Astrocyte of the cerebellum (primary cell): ENCODE results near the gene YAF2.
A peak's percentile ranks its signal among the peaks of the same experiment; 100 is the strongest.

Experiments
- DNase-seq: peaks from one replicate; pipeline ENCODE4 v3.0.0-alpha.2; 2011; ENCODE audit warnings: low read depth
- H3K4me3 ChIP-seq: 2 replicates; pipeline ENCODE4 v1.5.1; 2011; ENCODE audit warnings: mild to moderate bottlenecking, low read depth, low read length, moderate library complexity
- in situ Hi-C: cut with HindIII; loops from 2 replicates; pipeline ENCODE4 v1.10.0; 2017; ENCODE audit warnings: low sequenced_read_pairs
- TF ChIP-seq, protein P1 (sequence below): IDR thresholded peaks from 2 replicates; pipeline ENCODE4 v1.5.1; 2012; ENCODE audit warnings: low read length, low read depth, moderate library complexity, mild to moderate bottlenecking; ENCODE audit errors: missing control alignments

YAF2 gene

GRCh38 chr12:42145197-42145549, 92.9 kb downstream of the YAF2 start:
- H3K4me3 ChIP-seq: peak overlapping the region; percentile 64
- DNase-seq: no peak
- TF ChIP-seq, protein P1, sequence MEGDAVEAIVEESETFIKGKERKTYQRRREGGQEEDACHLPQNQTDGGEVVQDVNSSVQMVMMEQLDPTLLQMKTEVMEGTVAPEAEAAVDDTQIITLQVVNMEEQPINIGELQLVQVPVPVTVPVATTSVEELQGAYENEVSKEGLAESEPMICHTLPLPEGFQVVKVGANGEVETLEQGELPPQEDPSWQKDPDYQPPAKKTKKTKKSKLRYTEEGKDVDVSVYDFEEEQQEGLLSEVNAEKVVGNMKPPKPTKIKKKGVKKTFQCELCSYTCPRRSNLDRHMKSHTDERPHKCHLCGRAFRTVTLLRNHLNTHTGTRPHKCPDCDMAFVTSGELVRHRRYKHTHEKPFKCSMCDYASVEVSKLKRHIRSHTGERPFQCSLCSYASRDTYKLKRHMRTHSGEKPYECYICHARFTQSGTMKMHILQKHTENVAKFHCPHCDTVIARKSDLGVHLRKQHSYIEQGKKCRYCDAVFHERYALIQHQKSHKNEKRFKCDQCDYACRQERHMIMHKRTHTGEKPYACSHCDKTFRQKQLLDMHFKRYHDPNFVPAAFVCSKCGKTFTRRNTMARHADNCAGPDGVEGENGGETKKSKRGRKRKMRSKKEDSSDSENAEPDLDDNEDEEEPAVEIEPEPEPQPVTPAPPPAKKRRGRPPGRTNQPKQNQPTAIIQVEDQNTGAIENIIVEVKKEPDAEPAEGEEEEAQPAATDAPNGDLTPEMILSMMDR: no peak
- in situ Hi-C loops: loop anchor here (25.0 kb wide), 1 partner anchor 1142 kb away; no protein-coding TSS in a partner anchor

GRCh38 chr12:42144408-42145196, 93.4 kb downstream of the YAF2 start, which contains the start of gene GXYLT1:
GXYLT1 (minus strand) TSS chr12:42144874; CDS start chr12:42144646, 228 bp downstream.
- DNase-seq: peak; percentile 70
- TF ChIP-seq, protein P1: no peak
- peak within 1 kb of the TSS; percentile 64 for H3K4me3 ChIP-seq
- in situ Hi-C loops: loop anchor here (25.0 kb wide), 1 partner anchor 1143 kb away; no protein-coding TSS in a partner anchor

DNA sequence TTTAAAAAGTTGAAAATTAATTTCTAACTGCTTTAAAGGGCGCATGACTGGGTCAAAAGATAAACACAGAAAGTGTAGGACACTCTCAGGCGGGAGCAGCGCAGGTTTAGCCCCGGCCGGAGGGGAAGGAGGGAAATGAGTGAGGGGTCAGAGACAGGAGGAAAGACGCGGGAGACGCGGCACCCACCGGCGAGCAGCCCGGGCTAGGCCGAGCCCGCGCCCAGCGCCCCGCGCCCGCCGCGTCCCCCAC, 94.0 kb downstream of the YAF2 start:
- TF ChIP-seq, protein P1: no peak
- no peak for DNase-seq
- H3K4me3 ChIP-seq: peak overlapping the region; percentile 64
- in situ Hi-C loops: loop anchor here (25.0 kb wide), 1 partner anchor 1143 kb away; no protein-coding TSS in a partner anchor

DNA sequence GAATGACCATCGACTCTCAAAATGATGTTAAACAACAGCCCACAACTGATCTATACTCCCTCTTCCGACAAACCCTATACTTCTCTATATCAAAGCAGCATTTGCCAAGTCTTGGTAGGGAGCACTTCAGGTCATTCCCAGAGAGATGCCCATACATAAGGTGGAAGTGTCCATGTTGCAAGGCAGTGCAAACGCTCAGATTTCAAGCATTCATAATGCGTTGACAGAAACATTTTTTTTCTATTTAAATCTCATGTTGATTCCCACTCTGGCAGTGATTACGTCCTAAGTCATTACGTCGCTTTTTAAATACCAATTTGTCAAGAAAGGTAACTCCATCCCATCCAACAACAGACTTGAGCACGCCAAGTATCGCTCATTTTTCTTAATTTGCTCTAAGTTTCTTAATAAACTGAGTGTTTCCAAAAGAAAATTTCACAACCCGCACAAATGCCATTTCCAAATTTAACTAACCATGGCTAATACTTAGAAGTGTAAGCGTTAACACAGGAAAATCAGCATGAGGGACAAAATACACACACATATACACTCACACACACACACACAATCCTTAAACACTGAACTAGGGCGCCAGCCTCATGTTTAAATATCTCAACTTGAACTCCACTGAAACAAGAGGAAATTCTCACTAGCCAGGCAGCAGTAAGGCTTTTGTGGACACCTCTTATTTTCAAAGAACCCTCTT, 94.4 kb downstream of the YAF2 start:
- H3K4me3 ChIP-seq: peak overlapping the region; percentile 64
- DNase-seq: no peak
- TF ChIP-seq, protein P1: no peak
- in situ Hi-C loops: loop anchor here (25.0 kb wide), 1 partner anchor 1144 kb away; no protein-coding TSS in a partner anchor

GRCh38 chr12:42141981-42142606, 96.0 kb downstream of the YAF2 start:
- H3K4me3 ChIP-seq: no peak overlapping the region
- TF ChIP-seq, protein P1: no peak
- in situ Hi-C loops: loop anchor here (25.0 kb wide), 1 partner anchor 1145 kb away; no protein-coding TSS in a partner anchor
- DNase-seq: no peak

DNA sequence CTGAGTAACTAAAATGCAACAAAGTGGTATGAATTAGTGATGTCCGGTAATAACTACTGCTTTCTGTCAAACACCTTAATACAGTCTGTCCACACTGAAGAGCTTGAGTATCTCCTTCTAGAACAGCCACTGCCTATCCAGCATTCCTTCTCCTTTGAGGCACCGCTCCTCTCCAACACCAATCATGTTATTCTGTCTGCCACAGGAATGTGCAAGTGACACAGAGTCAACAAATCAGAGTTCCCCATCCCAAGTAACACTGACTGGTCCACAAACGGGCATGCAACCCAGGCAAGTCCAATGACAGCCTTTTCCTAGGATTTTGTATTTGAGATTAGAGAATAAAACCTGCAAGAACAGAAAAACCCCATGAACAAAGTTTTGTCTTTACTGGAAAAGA, 97.1 kb downstream of the YAF2 start:
- TF ChIP-seq, protein P1: no peak
- in situ Hi-C loops: loop anchor here (25.0 kb wide), 1 partner anchor 1146 kb away; no protein-coding TSS in a partner anchor
- no peak for DNase-seq
- no peak overlapping the region for H3K4me3 ChIP-seq
